Measurements from ENCODE around the gene PIP.
"Not testable (repeated sequence)": the region's sequence is repeated elsewhere in the genome, so short reads cannot be mapped to it uniquely, and the experiment has no call there.

Gene PIP

DNA sequence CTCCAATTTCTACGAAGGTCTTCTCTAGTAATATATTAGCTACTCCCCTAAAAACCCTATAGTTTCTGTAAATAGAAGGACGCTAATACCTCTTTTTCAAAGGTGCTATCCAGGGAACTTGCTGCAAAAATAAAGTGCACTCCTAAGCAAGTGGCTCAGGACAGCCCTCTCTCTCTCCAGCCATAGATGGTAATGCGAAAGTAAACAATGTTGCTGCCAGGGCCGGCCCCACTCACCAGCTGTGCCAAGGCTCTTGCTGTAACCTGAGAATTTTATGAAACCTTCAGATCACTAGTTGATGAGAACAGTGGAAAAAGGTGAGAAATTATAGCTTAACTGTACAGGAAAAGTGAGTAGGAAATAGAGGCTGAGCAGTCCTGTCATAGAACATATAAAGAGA, 40.5 kb downstream of the PIP start:
- H3K27me3 ChIP-seq (replicated peaks): no peaks in the 10 kb centered on the region
- no peaks in the 10 kb centered on the region for H3K36me3 ChIP-seq (replicated peaks)
- H3K27ac ChIP-seq: no peak overlapping the region
- DNase-seq: no peak
- no peak overlapping the region for H3K4me3 ChIP-seq (ENCODE audit: low read depth, low read length)
- in situ Hi-C loops (cut with HindIII; ENCODE audit: low pct_ligation_motif_present, low sequenced_read_pairs): no loop called here
- no peak for TF ChIP-seq CTCF (IDR thresholded peaks at IDR 0.05; ENCODE audit: low read depth, low read length, missing control alignments)

GRCh38 chr7:143176128-143176527, 44.3 kb downstream of the PIP start:
- H3K4me3 ChIP-seq (ENCODE audit: low read depth, low read length): no peak overlapping the region
- DNase-seq: no peak
- no peak for TF ChIP-seq CTCF (IDR thresholded peaks at IDR 0.05; ENCODE audit: low read depth, low read length, missing control alignments)
- H3K27ac ChIP-seq: no peak overlapping the region
- H3K27me3 ChIP-seq (replicated peaks): no peaks in the 10 kb centered on the region
- in situ Hi-C loops (cut with HindIII; ENCODE audit: low pct_ligation_motif_present, low sequenced_read_pairs): no loop called here
- no peaks in the 10 kb centered on the region for H3K36me3 ChIP-seq (replicated peaks)

DNA sequence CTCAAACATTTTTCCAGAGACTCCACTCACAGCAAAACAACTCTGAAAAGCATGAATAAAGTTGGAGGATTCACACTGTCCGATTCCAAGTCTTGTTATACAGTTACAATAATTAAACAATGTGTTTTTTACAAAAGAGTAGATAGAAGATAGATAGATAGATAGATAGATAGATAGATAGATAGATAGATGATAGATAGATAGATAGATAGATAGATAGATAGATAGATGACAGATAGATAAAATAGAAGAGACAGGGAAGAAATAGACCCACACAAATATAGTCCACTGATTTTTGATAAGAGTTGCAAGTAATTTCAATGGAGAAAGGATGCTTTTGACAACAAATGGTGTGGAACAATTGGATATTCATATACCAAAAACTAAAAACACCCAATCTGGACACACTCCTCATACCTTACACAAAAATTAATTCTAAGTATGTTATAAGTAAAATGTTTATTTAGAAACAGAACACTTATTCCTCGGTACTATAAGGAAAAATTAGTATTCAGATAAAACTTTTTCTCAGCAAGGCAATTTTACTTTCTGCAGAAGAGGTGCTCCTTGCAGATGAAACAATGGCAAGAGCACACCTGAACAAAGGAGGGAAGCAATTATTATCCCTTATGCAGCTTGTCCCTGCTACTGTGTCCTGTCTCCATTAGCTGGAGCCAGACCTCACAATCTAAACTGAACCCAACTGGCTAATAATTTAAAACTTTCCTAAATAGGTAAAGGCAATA, 45.7 kb downstream of the PIP start:
- no peaks in the 10 kb centered on the region for H3K36me3 ChIP-seq (replicated peaks)
- H3K27me3 ChIP-seq (replicated peaks): no peaks in the 10 kb centered on the region
- no peak for DNase-seq
- in situ Hi-C loops (cut with HindIII; ENCODE audit: low pct_ligation_motif_present, low sequenced_read_pairs): no loop called here
- H3K27ac ChIP-seq: no peak overlapping the region
- H3K4me3 ChIP-seq (ENCODE audit: low read depth, low read length): no peak overlapping the region
- TF ChIP-seq CTCF (IDR thresholded peaks at IDR 0.05; ENCODE audit: low read depth, low read length, missing control alignments): no peak

DNA sequence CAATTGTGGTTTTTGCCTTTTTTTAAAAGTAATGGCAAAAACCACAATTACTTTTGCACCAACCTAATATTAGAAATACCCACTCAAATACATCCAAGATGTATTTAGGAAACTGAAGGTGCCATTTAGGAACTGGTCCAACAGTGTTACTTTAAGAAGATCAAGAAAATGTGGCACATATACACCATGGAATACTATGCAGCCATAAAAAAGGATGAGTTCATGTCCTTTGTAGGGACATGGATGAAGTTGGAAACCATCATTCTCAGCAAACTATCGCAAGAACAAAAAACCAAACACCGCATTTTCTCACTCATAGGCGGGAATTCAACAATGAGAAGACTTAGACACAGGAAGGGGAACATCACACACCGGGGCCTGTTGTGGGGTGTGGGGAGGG, 48.9 kb downstream of the PIP start:
- DNase-seq; H3K27ac ChIP-seq; H3K36me3 ChIP-seq (replicated peaks); H3K27me3 ChIP-seq (replicated peaks); H3K4me3 ChIP-seq (ENCODE audit: low read depth, low read length); in situ Hi-C loops (cut with HindIII; ENCODE audit: low pct_ligation_motif_present, low sequenced_read_pairs): not testable (repeated sequence)

DNA sequence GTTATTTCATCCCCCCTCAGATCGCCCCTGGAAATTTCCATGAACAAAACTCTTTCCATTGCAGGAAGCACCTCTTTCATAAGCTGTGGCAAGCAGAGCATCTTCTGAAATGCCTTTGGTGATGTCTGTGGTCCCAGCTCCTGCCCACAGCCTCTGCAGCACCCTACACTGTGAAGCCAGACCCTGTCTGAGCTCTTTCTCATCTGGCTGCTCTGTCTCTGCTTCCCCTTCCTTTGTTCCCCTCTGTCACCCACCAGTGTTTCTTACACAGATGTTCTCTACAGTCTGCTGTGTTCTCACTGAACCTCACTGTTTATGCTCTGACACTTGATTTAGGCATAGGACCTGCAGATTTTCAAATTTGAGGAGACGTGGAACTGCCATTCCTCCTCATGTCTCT, 49.5 kb downstream of the PIP start:
- Histone ChIP-seq H3K27me3 (replicated peaks) (no peaks in the 10 kb centered on the region), H3K4me3 (ENCODE audit: low read depth, low read length) (no peak overlapping the region), H3K27ac (no peak overlapping the region), H3K36me3 (replicated peaks) (no peaks in the 10 kb centered on the region)
- DNase-seq: no peak
- in situ Hi-C loops (cut with HindIII; ENCODE audit: low pct_ligation_motif_present, low sequenced_read_pairs): no loop called here
- TF ChIP-seq CTCF (IDR thresholded peaks at IDR 0.05; ENCODE audit: low read depth, low read length, missing control alignments): no peak

- no peak within 1 kb of the TSS for H3K4me3 ChIP-seq (ENCODE audit: low read depth, low read length)
- no peaks in the 10 kb centered on the region for H3K36me3 ChIP-seq (replicated peaks)
- TF ChIP-seq CTCF (IDR thresholded peaks at IDR 0.05; ENCODE audit: low read depth, low read length, missing control alignments): no peak
- in situ Hi-C loops (cut with HindIII; ENCODE audit: low pct_ligation_motif_present, low sequenced_read_pairs): no loop called here
- H3K27ac ChIP-seq: no peak within 1 kb of the TSS
- no peaks in the 10 kb centered on the region for H3K27me3 ChIP-seq (replicated peaks)
- no peak for DNase-seq
These were observed 51.1 kb downstream of the PIP start, which contains the start of gene TAS2R39 for GRCh38 chr7:143183024-143183423. TAS2R39 (plus strand) TSS chr7:143183419; CDS start chr7:143183419, 0 bp downstream.
